Aorta (tissue), 5 donors: ENCODE results near the gene ACTR1B. TPM values are rescaled to one million over a fixed set of nuclear protein-coding genes. Genes with fewer than 3 reads are reported as not detected.
A peak's percentile ranks its signal among the peaks of the same experiment; 100 is the strongest.
"Not testable (repeated sequence)": the region's sequence is repeated elsewhere in the genome, so short reads cannot be mapped to it uniquely, and the experiment has no call there.

ENCODE experiments used
- ATAC-seq: fragments of 200-7000 bp; cut with Tn5 transposase; one replicate; pipeline ENCODE4 v1.9.1; 2022; ENCODE audit warnings: moderate library complexity; ENCODE audit not compliant: low FRiP score
- DNase-seq, 2 donors: peaks; one replicate each; pipeline ENCODE4 v3.0.0-alpha.2; 2020
- H3K27ac ChIP-seq, 2 donors: one replicate each; pipeline ENCODE4 v1.5.1; 2013; ENCODE audit warnings: low read length in 2 of 2, mild to moderate bottlenecking in 2 of 2, moderate library complexity in 2 of 2, control low read depth in 1 of 2, inconsistent platforms in 1 of 2, low read depth in 1 of 2
- H3K27me3 ChIP-seq, 2 donors: one replicate each; pipeline ENCODE4 v1.6.1; 2013; ENCODE audit warnings: control low read depth in 1 of 2, low read length in 1 of 2, mild to moderate bottlenecking in 1 of 2, moderate library complexity in 1 of 2; ENCODE audit not compliant: insufficient read depth in 2 of 2, control insufficient read depth in 1 of 2
- H3K36me3 ChIP-seq, 2 donors: one replicate each; pipeline ENCODE4 v1.6.1; 2013; ENCODE audit warnings: control low read depth in 1 of 2, low read length in 1 of 2, mild to moderate bottlenecking in 1 of 2; ENCODE audit not compliant: insufficient read depth in 2 of 2, control insufficient read depth in 1 of 2
- H3K4me1 ChIP-seq, 2 donors: one replicate each; pipeline ENCODE4 v1.6.1; 2013; ENCODE audit warnings: low read length in 2 of 2, control low read depth in 1 of 2, mild to moderate bottlenecking in 1 of 2, moderate library complexity in 1 of 2; ENCODE audit not compliant: insufficient read depth in 2 of 2, control insufficient read depth in 1 of 2
- H3K4me3 ChIP-seq, 2 donors: one replicate each; pipeline ENCODE4 v1.5.1; 2013; ENCODE audit warnings: low read length in 2 of 2, control low read depth in 1 of 2, mild to moderate bottlenecking in 1 of 2
- H3K9me3 ChIP-seq: one replicate; pipeline ENCODE4 v1.6.1; 2013; ENCODE audit warnings: mild to moderate bottlenecking, low read length; ENCODE audit not compliant: control insufficient read depth
- WGBS, 2 donors: extraction: QIAGEN DNeasy Blood & Tissue Kit; methylation state at CpG; one replicate each; pipeline ENCODE4 v1.1.7; 2013; 5-methylcytosine and 5-hydroxymethylcytosine counted together
- intact Hi-C, 2 donors: fragments of 100-400 bp; cut with DNase I; formaldehyde crosslinking; loops; one replicate each; pipeline versions ENCODE4 v1.14.2 to v1.15.0; 2022
- polyA plus RNA-seq, 2 donors: library from polyadenylated mRNA; stranded (reverse); fragments of 200-250 nt; gene quantifications; one replicate each; pipeline ENCODE4 v1.2.3, GENCODE V29; 2013
- total RNA-seq, 2 donors: library from RNA; stranded (reverse); fragmentation: NEBNext Ultra II Directional; extraction: Animal tissue kit (Norgen Biotek cat#: 25700); gene quantifications; one replicate each; pipeline ENCODE4 v1.2.1, GENCODE V29; 2021
- donor health status: healthy with polysubstance abuse.
- donor health status: Bipolar disorder and iron deficiency.
- donor health status: DM: no; HTN: no; CAD: no.
- donor health status: DM: no; HTN: no; CAD: no.
- donor health status: DM: yes; HTN: yes; CAD: no.

ACTR1B gene
- total and polyA plus RNA-seq, 4 donors: 63.2 to 92.2 (median 72.5) TPM

- Histone ChIP-seq H3K9me3 (no peaks in the 10 kb centered on the region), H3K4me3 (no peak overlapping the region), H3K4me1 (peaks cover 0 to 3% of the 10 kb centered on the region in 2 donors), H3K27ac (peak overlapping the region in 1 of 2 donors; percentile 22), H3K36me3 (peaks cover 2 to 4% of the 10 kb centered on the region in 2 donors), H3K27me3 (no peaks in the 10 kb centered on the region)
- WGBS, 2 donors: 88 to 92% methylated on average over 4 of the region's 4 CpGs
- intact Hi-C loops: loop anchor here (2.0 to 10.0 kb wide), 2 partner anchors 16 to 52 kb away; no protein-coding TSS in a partner anchor
- ATAC-seq: no peak
- DNase-seq: no peak
Observed at GRCh38 chr2:97646977-97647376, 16.9 kb downstream of the ACTR1B start.

GRCh38 chr2:97645695-97646629 is 17.9 kb downstream of the ACTR1B start, which contains the start of gene COX5B:
TSS of gene COX5B (plus strand) at chr2:97646062. CDS start at chr2:97646087, 25 bp downstream.
- peak; percentile 100 for DNase-seq
- peaks cover 2 to 4% of the 10 kb centered on the region in 2 donors for H3K36me3 ChIP-seq
- WGBS, 2 donors: 1% methylated on average over 59 to 63 of the region's 63 CpGs

GRCh38 chr2:97645112-97645694 is 18.6 kb downstream of the ACTR1B start:
- H3K9me3 ChIP-seq: no peaks in the 10 kb centered on the region
- peaks cover 2 to 4% of the 10 kb centered on the region in 2 donors for H3K36me3 ChIP-seq
- H3K4me1 ChIP-seq: peaks cover 0 to 3% of the 10 kb centered on the region in 2 donors
- peak overlapping the region; percentile 62 to 73 for H3K27ac ChIP-seq
- WGBS, 2 donors: 6 to 7% methylated on average over 19 of the region's 19 CpGs
- H3K27me3 ChIP-seq: no peaks in the 10 kb centered on the region
- DNase-seq (peak in 1 of 2 donors; percentile 81), ATAC-seq (peak; percentile 61)
- intact Hi-C loops: loop anchor here in 1 of 2 donors (1.0 to 10.0 kb wide), 2 partner anchors 19 to 50 kb away; partner anchors contain the start of gene ACTR1B
- peak overlapping the region; percentile 35 to 50 for H3K4me3 ChIP-seq

More at GRCh38 chr2:97645695-97646629, 17.9 kb downstream of the ACTR1B start, which contains the start of gene COX5B:
- intact Hi-C loops: loop anchor here (1.0 to 10.0 kb wide), 3 partner anchors 17 to 51 kb away; partner anchors contain the start of gene ACTR1B (in 1 of the 2)
- Histone ChIP-seq H3K27me3 (no peaks in the 10 kb centered on the region), H3K27ac (peak within 1 kb of the TSS; percentile 67 to 73), H3K4me3 (peak within 1 kb of the TSS; percentile 93 to 96), H3K9me3 (no peaks in the 10 kb centered on the region), H3K4me1 (peaks cover 0 to 3% of the 10 kb centered on the region in 2 donors)
- ATAC-seq: peak; percentile 100

GRCh38 chr2:97644023-97644717 is 19.7 kb downstream of the ACTR1B start:
- Histone ChIP-seq H3K4me3 (no peak overlapping the region), H3K27me3 (no peaks in the 10 kb centered on the region), H3K27ac (no peak overlapping the region), H3K4me1 (peaks cover 0 to 3% of the 10 kb centered on the region in 2 donors), H3K9me3 (no peaks in the 10 kb centered on the region), H3K36me3 (peaks cover 2 to 4% of the 10 kb centered on the region in 2 donors)
- DNase-seq: no peak
- no peak for ATAC-seq
- intact Hi-C loops: loop anchor here in 1 of 2 donors (10.0 kb wide), 1 partner anchor 49 kb away; no protein-coding TSS in a partner anchor
- 97 to 99% methylated on average over 4 of the region's 4 CpGs for WGBS, 2 donors

- H3K4me3 ChIP-seq, H3K27ac ChIP-seq, H3K36me3 ChIP-seq, ATAC-seq, intact Hi-C loops, H3K4me1 ChIP-seq, H3K27me3 ChIP-seq, DNase-seq, H3K9me3 ChIP-seq: not testable (repeated sequence)
- WGBS, 2 donors: 52 to 66% methylated on average over 8 of the region's 8 CpGs
Observed at GRCh38 chr2:97626049-97626430, 37.8 kb downstream of the ACTR1B start.

- H3K9me3 ChIP-seq, H3K4me1 ChIP-seq, H3K27me3 ChIP-seq, intact Hi-C loops, H3K36me3 ChIP-seq, ATAC-seq, DNase-seq, H3K27ac ChIP-seq, H3K4me3 ChIP-seq: not testable (repeated sequence)
- WGBS, 2 donors: 39 to 40% methylated on average over 2 to 5 of the region's 8 CpGs
Observed at GRCh38 chr2:97625354-97626048, 38.3 kb downstream of the ACTR1B start.

GRCh38 chr2:97622976-97623375 is 40.9 kb downstream of the ACTR1B start:
- H3K4me3 ChIP-seq, H3K9me3 ChIP-seq, ATAC-seq, H3K27ac ChIP-seq, DNase-seq, H3K27me3 ChIP-seq, intact Hi-C loops, H3K36me3 ChIP-seq, H3K4me1 ChIP-seq: not testable (repeated sequence)

- H3K4me3 ChIP-seq, H3K27ac ChIP-seq, H3K9me3 ChIP-seq, intact Hi-C loops, ATAC-seq, H3K27me3 ChIP-seq, H3K4me1 ChIP-seq, DNase-seq, H3K36me3 ChIP-seq: not testable (repeated sequence)
- 76 to 88% methylated on average over 1 of the region's 1 CpG for WGBS, 2 donors
Observed at GRCh38 chr2:97620492-97620891, 43.4 kb downstream of the ACTR1B start.
